HCT116 (cell line): ENCODE measurements around the gene CLEC18A. TPM values are rescaled to one million over a fixed set of nuclear protein-coding genes. Genes with fewer than 3 reads are reported as not detected.

Experiments
- ATAC-seq: fragments of 200-7000 bp; cut with Tn5 transposase; 2 replicates; pipeline ENCODE4 v1.9.1; 2020; ENCODE audit warnings: mild to moderate bottlenecking, moderate library complexity
- BruUV-seq: library from RNA; stranded (reverse); fragments of 400-500 nt; replicated peaks from 2 replicates; lab custom pipeline; 2021; lab: Mats Ljungman, UMichigan
- CTCF ChIA-PET: fragments of 300-600 bp; sonication (Branson Sonifier 250); formaldehyde crosslinking; loops from one replicate; lab custom pipeline; 2021; ENCODE audit warnings: antibody characterized with exemption; lab: Charles Lee
- POLR2A ChIA-PET: fragments of 300-600, 350-600 bp; sonication (Branson Sonifier 250); formaldehyde crosslinking; loops from one replicate; lab custom pipeline; 2021; ENCODE audit warnings: antibody characterized with exemption; lab: Charles Lee
- RAD21 ChIA-PET, 2 experiments: fragments of 300-600 bp; sonication (Branson Sonifier 250); formaldehyde crosslinking; loops; one replicate each; lab custom pipeline; 2023; ENCODE audit warnings: low total read pairs in 2 of 2; ENCODE audit not compliant: uncharacterized antibody in 2 of 2, unreplicated experiment in 2 of 2, low non-redundant PET in 1 of 2; lab: Charles Lee
- DNase-seq: peaks from one replicate; pipeline ENCODE4 v3.0.0-alpha.2; 2010; ENCODE audit warnings: low read depth, low spot score
- H2AFZ ChIP-seq: fragments of 200-600 bp; shearing (Covaris generic), sonication (generic); 2 replicates; pipeline ENCODE4 v1.6.1; 2017; ENCODE audit warnings: low read depth, mixed run types, mixed read lengths, antibody characterized with exemption, low read length; ENCODE audit not compliant: poor library complexity, severe bottlenecking
- H3K27ac ChIP-seq: 2 replicates; pipeline ENCODE4 v1.5.1; 2012; ENCODE audit warnings: low read depth, low read length
- H3K27me3 ChIP-seq: fragments of 200-600 bp; sonication (generic); 2 replicates; pipeline ENCODE4 v1.6.1; 2016; ENCODE audit warnings: mixed run types, low read length, mixed read lengths; ENCODE audit not compliant: insufficient read depth
- H3K36me3 ChIP-seq, 2 experiments: fragments of 200-500 bp in 1 of 2; fragments of 200-600 bp in 1 of 2; sonication (Bioruptor generic) in 1 of 2; sonication (generic) in 1 of 2; 2 replicates each; pipeline versions ENCODE4 v1.5.1 to v1.6.1; 2014 to 2016; ENCODE audit warnings: low read length in 2 of 2, inconsistent platforms in 1 of 2, mixed read lengths in 1 of 2, mixed run types in 1 of 2; ENCODE audit not compliant: insufficient read depth in 2 of 2, control insufficient read depth in 1 of 2
- H3K4me1 ChIP-seq, 2 experiments: fragments of 200-600 bp in 1 of 2; sonication (generic) in 1 of 2; 2 replicates each; pipeline versions ENCODE4 v1.5.1 to v1.6.1; 2012 to 2017; ENCODE audit warnings: low read length in 2 of 2, inconsistent platforms in 1 of 2, mild to moderate bottlenecking in 1 of 2, mixed read lengths in 1 of 2, mixed run types in 1 of 2, moderate library complexity in 1 of 2; ENCODE audit not compliant: insufficient read depth in 2 of 2, control insufficient read depth in 1 of 2
- H3K4me2 ChIP-seq: fragments of 200-600 bp; sonication (generic); 2 replicates; pipeline ENCODE4 v1.6.1; 2017; ENCODE audit warnings: mixed run types, low read length, mixed read lengths
- H3K4me3 ChIP-seq, 2 experiments: fragments of 200-600 bp in 1 of 2; sonication (generic) in 1 of 2; replicated peaks in 1 of 2; 2 replicates each; pipeline ENCODE4 v1.5.1; 2011 to 2016; ENCODE audit warnings: low read length in 2 of 2, control low read depth in 1 of 2, low read depth in 1 of 2, mild to moderate bottlenecking in 1 of 2, mixed read lengths in 1 of 2, mixed run types in 1 of 2
- H3K79me2 ChIP-seq: fragments of 200-600 bp; sonication (generic); 2 replicates; pipeline ENCODE4 v1.6.1; 2017; ENCODE audit warnings: mild to moderate bottlenecking, mixed run types, low read length, moderate library complexity, mixed read lengths; ENCODE audit not compliant: insufficient read depth
- H3K9ac ChIP-seq: fragments of 200-600 bp; sonication (generic); 2 replicates; pipeline ENCODE4 v1.6.1; 2016; ENCODE audit warnings: low read length, mixed read lengths
- H3K9me2 ChIP-seq: fragments of 200-600 bp; sonication (generic), shearing (Covaris generic); 2 replicates; pipeline ENCODE4 v1.6.1; 2017; ENCODE audit warnings: mixed run types, mild to moderate bottlenecking, moderate library complexity; ENCODE audit not compliant: insufficient read depth
- H3K9me3 ChIP-seq, 2 experiments: fragments of 200-500 bp in 1 of 2; fragments of 200-600 bp in 1 of 2; sonication (Bioruptor generic) in 1 of 2; sonication (generic) in 1 of 2; 2 replicates each; pipeline ENCODE4 v1.6.1; 2014 to 2017; ENCODE audit warnings: low read length in 2 of 2, mixed read lengths in 2 of 2, inconsistent platforms in 1 of 2, low read depth in 1 of 2, mild to moderate bottlenecking in 1 of 2, mixed run types in 1 of 2, moderate library complexity in 1 of 2; ENCODE audit not compliant: control insufficient read depth in 1 of 2, insufficient read depth in 1 of 2
- H4K20me1 ChIP-seq: fragments of 200-600 bp; sonication (generic), shearing (Covaris generic); 2 replicates; pipeline ENCODE4 v1.6.1; 2017; ENCODE audit warnings: mixed run types, mild to moderate bottlenecking, moderate library complexity; ENCODE audit not compliant: insufficient read depth
- ATF3 ChIP-seq: IDR thresholded peaks from 2 replicates; pipeline ENCODE4 v1.6.1; 2012
- MAX ChIP-seq: IDR thresholded peaks from 2 replicates; pipeline ENCODE4 v1.6.1; 2012
- POLR2AphosphoS5 ChIP-seq: IDR thresholded peaks from 2 replicates; pipeline ENCODE4 v1.6.1; 2011; ENCODE audit warnings: mild to moderate bottlenecking, low read depth, low read length, moderate library complexity
- REST ChIP-seq: IDR thresholded peaks from 2 replicates; pipeline ENCODE4 v1.6.1; 2012; ENCODE audit warnings: low read depth
- SIN3A ChIP-seq: IDR thresholded peaks from 2 replicates; pipeline ENCODE4 v1.6.1; 2012; ENCODE audit warnings: low read depth
- YY1 ChIP-seq: IDR thresholded peaks from 2 replicates; pipeline ENCODE4 v1.6.1; 2011; ENCODE audit warnings: low read length, low read depth, moderate library complexity, mild to moderate bottlenecking; ENCODE audit not compliant: insufficient replicate concordance; ENCODE audit errors: extremely low read depth
- ZBTB33 ChIP-seq: IDR thresholded peaks from 2 replicates; pipeline ENCODE4 v1.6.1; 2011; ENCODE audit warnings: mild to moderate bottlenecking, low read length, moderate library complexity; ENCODE audit not compliant: insufficient replicate concordance; ENCODE audit errors: extremely low read depth
- intact Hi-C: fragments of 100-400 bp; cut with micrococcal nuclease; formaldehyde crosslinking; loops from 2 replicates; pipeline ENCODE4 v1.10.0; 2022
- total RNA-seq: library from RNA; stranded (reverse); gene quantifications from one replicate; pipeline ENCODE4 v1.2.1, GENCODE V29; 2021; ENCODE audit not compliant: unreplicated experiment

The CLEC18A gene
- total RNA-seq, 1 experiment from 2014 or later, result 1.0 TPM

- no peak for TF ChIP-seq REST
- TF ChIP-seq ZBTB33, result no peak
- no peak for TF ChIP-seq ATF3
Measured at GRCh38 chr16:69936751-69937211, 14.4 kb upstream of the CLEC18A start (continued).

- no peaks in the 10 kb centered on the region for H3K27me3 ChIP-seq
- H3K9me3 ChIP-seq, result no peaks in the 10 kb centered on the region
- ChIA-PET POLR2A (no interaction called here), RAD21 (no interaction called here), CTCF (no interaction called here)
- H3K4me2 ChIP-seq, result no peak overlapping the region
- no peaks in the 10 kb centered on the region for H4K20me1 ChIP-seq
- H3K36me3 ChIP-seq, result peaks cover 0 to 1% of the 10 kb centered on the region in 2 experiments; a peak in 2 of 4 replicates
- H3K9ac ChIP-seq, result no peak overlapping the region
- H3K4me1 ChIP-seq, result no peaks in the 10 kb centered on the region
- BruUV-seq, result no TSS peak
- TF ChIP-seq YY1 (no peak), POLR2AphosphoS5 (no peak), REST (no peak), MAX (no peak), SIN3A (no peak)
- H3K4me3 ChIP-seq, result no peak overlapping the region
- H2AFZ ChIP-seq, result no peak overlapping the region
- no peak overlapping the region for H3K27ac ChIP-seq
- intact Hi-C loops, result no loop called here
- ATAC-seq (no peak), DNase-seq (no peak)
- H3K79me2 ChIP-seq, result no peaks in the 10 kb centered on the region
- H3K9me2 ChIP-seq, result no peaks in the 10 kb centered on the region
Measured at GRCh38 chr16:69937465-69937951, 13.6 kb upstream of the CLEC18A start.
